Endothelial cell of umbilical vein (primary cell): ENCODE data around the gene GRIK1. TPM values are rescaled to one million over a fixed set of nuclear protein-coding genes. Genes with fewer than 3 reads are reported as not detected.

Experiments
- BruUV-seq: library from RNA; stranded (reverse); fragments of 400-500 nt; replicated peaks from 2 replicates; lab custom pipeline; 2021; lab: Mats Ljungman, UMichigan
- CTCF ChIA-PET: fragments of 300-600, 350-600 bp; sonication (Branson Sonifier 250); formaldehyde crosslinking; loops from one replicate; lab custom pipeline; 2021; ENCODE audit warnings: antibody characterized with exemption, inconsistent platforms; lab: Charles Lee
- POLR2A ChIA-PET: fragments of 300-600, 350-600 bp; sonication (Branson Sonifier 250); formaldehyde crosslinking; loops from one replicate; lab custom pipeline; 2021; ENCODE audit warnings: antibody characterized with exemption, inconsistent platforms; lab: Charles Lee
- DNase-seq: peaks from one replicate; pipeline ENCODE4 v3.0.0-alpha.2; 2011; ENCODE audit warnings: low read depth, low spot score
- FAIRE-seq: peaks from 2 replicates; lab custom pipeline; 2011; peaks lifted over from hg19 to GRCh38; lab: Jason Lieb, UNC
- H2AFZ ChIP-seq: 2 replicates; pipeline ENCODE4 v1.6.0; 2012; ENCODE audit warnings: low read depth, low read length, control low read depth, inconsistent platforms
- H3K27ac ChIP-seq: 2 replicates; pipeline ENCODE4 v1.5.1; 2011; ENCODE audit warnings: low read depth, mild to moderate bottlenecking, control low read depth, low read length, moderate library complexity; ENCODE audit not compliant: insufficient read depth
- H3K27me3 ChIP-seq, 2 experiments: 2 replicates each; pipeline versions ENCODE4 v1.6.0 to v1.6.1; 2011; ENCODE audit warnings: low read length in 2 of 2, mixed read lengths in 1 of 2; ENCODE audit not compliant: control insufficient read depth in 2 of 2, insufficient read depth in 2 of 2
- H3K36me3 ChIP-seq, 2 experiments: 2 replicates in 1 of 2; 3 replicates in 1 of 2; pipeline ENCODE4 v1.5.1; 2011; ENCODE audit warnings: low read length in 2 of 2, mild to moderate bottlenecking in 1 of 2, moderate library complexity in 1 of 2; ENCODE audit not compliant: control insufficient read depth in 2 of 2, insufficient read depth in 2 of 2; ENCODE audit errors: extremely low read depth in 1 of 2
- H3K4me1 ChIP-seq: 3 replicates; pipeline ENCODE4 v1.5.1; 2011; ENCODE audit warnings: mild to moderate bottlenecking, low read length; ENCODE audit not compliant: control insufficient read depth, insufficient read depth; ENCODE audit errors: extremely low read depth
- H3K4me2 ChIP-seq: 2 replicates; pipeline ENCODE4 v1.6.1; 2011; ENCODE audit warnings: low read length, control low read depth, mixed read lengths; ENCODE audit not compliant: insufficient read depth
- H3K4me3 ChIP-seq, 3 experiments: fragments of 200-600 bp in 1 of 3; sonication (generic), shearing (Covaris generic) in 1 of 3; replicated peaks in 1 of 3; 2 replicates each; pipeline ENCODE4 v1.5.1; 2011 to 2016; ENCODE audit warnings: control low read depth in 3 of 3, low read length in 3 of 3, mild to moderate bottlenecking in 2 of 3, inconsistent platforms in 1 of 3, low read depth in 1 of 3, moderate library complexity in 1 of 3; ENCODE audit not compliant: insufficient read depth in 1 of 3
- H3K79me2 ChIP-seq: 2 replicates; pipeline ENCODE4 v1.6.0; 2012; ENCODE audit warnings: low read length, inconsistent platforms; ENCODE audit not compliant: control insufficient read depth, insufficient read depth
- H3K9ac ChIP-seq: replicated peaks from 2 replicates; pipeline ENCODE3; 2011; ENCODE audit warnings: low read length, control low read depth; ENCODE audit not compliant: insufficient read depth; ENCODE audit errors: extremely low read depth
- H3K9me1 ChIP-seq: replicated peaks from 3 replicates; pipeline ENCODE4 v1.6.0; 2011; ENCODE audit warnings: mild to moderate bottlenecking, low read length; ENCODE audit not compliant: control insufficient read depth, insufficient read depth; ENCODE audit errors: extremely low read depth
- H3K9me3 ChIP-seq: replicated peaks from 2 replicates; pipeline ENCODE4 v1.5.1; 2012; ENCODE audit warnings: low read length, inconsistent platforms; ENCODE audit not compliant: control insufficient read depth, insufficient read depth
- H4K20me1 ChIP-seq: replicated peaks from 2 replicates; pipeline ENCODE3; 2011; ENCODE audit warnings: mild to moderate bottlenecking, low read length; ENCODE audit not compliant: control insufficient read depth, insufficient read depth; ENCODE audit errors: extremely low read depth
- EZH2 ChIP-seq: IDR thresholded peaks from 2 replicates; pipeline ENCODE4 v1.6.1; 2012; ENCODE audit warnings: borderline replicate concordance, low read depth, mild to moderate bottlenecking, moderate library complexity, low read length, inconsistent platforms; ENCODE audit not compliant: severe bottlenecking
- FOS ChIP-seq: IDR thresholded peaks from 2 replicates; pipeline ENCODE4 v1.6.1; 2011; ENCODE audit warnings: mild to moderate bottlenecking, low read length, moderate library complexity, borderline replicate concordance; ENCODE audit not compliant: insufficient read depth
- GATA2 ChIP-seq: IDR thresholded peaks from 2 replicates; pipeline ENCODE4 v1.7.0; 2011; ENCODE audit warnings: low read depth, mild to moderate bottlenecking, moderate library complexity, mixed read lengths, low read length; ENCODE audit not compliant: insufficient read length, insufficient read depth
- JUN ChIP-seq: IDR thresholded peaks from 2 replicates; pipeline ENCODE4 v1.6.1; 2011; ENCODE audit warnings: borderline replicate concordance, low read depth; ENCODE audit not compliant: insufficient read length, insufficient read depth
- MAX ChIP-seq: IDR thresholded peaks from 2 replicates; pipeline ENCODE4 v1.6.1; 2011; ENCODE audit not compliant: insufficient read depth, insufficient read length
- MYC ChIP-seq: IDR thresholded peaks from one replicate; pipeline ENCODE4 v1.6.1; 2011; ENCODE audit warnings: mild to moderate bottlenecking, low read depth, low read length
- POLR2A ChIP-seq: IDR thresholded peaks from 2 replicates; pipeline ENCODE4 v1.6.1; 2012; ENCODE audit warnings: low read depth, mild to moderate bottlenecking, control low read depth, low read length
- POLR2AphosphoS5 ChIP-seq: IDR thresholded peaks from 2 replicates; pipeline ENCODE4 v1.6.1; 2012; ENCODE audit warnings: low read depth, mild to moderate bottlenecking, control low read depth, low read length, moderate library complexity; ENCODE audit not compliant: insufficient read depth
- dilution Hi-C: fragments of 300-500 bp; cut with MboI; formaldehyde crosslinking; loops from one replicate; pipeline ENCODE4 v1.15.0; 2019; ENCODE audit warnings: low sequenced_read_pairs; ENCODE audit not compliant: extremely low pct_ligation_motif_present
- intact Hi-C: fragments of 100-400 bp; cut with micrococcal nuclease; formaldehyde crosslinking; loops from one replicate; pipeline ENCODE4 v1.10.0; 2022
- polyA plus RNA-seq, 4 experiments: library from polyadenylated mRNA; depleted of rRNA in 3 of 4; stranded (reverse) in 3 of 4; unstranded in 1 of 4; fragments of >200 nt; gene quantifications; 2 replicates each; pipeline versions ENCODE4 v1.2.1 to v1.2.3, GENCODE V29; 2011 to 2012; ENCODE audit warnings: missing spikeins in 1 of 4
- total RNA-seq: library from RNA; stranded (reverse); gene quantifications from 2 replicates; pipeline ENCODE4 v1.2.3, GENCODE V29; 2021
- TF ChIP-seq, protein P1 (sequence below), 2 donors: IDR thresholded peaks; 1 replicate in 1 of 2; 2 replicates in 1 of 2; pipeline ENCODE4 v1.5.1; 2011; ENCODE audit warnings: low read length in 2 of 2, mild to moderate bottlenecking in 2 of 2, moderate library complexity in 2 of 2, control low read depth in 1 of 2, inconsistent platforms in 1 of 2, low read depth in 1 of 2; ENCODE audit not compliant: insufficient read depth in 1 of 2; ENCODE audit errors: extremely low read depth in 1 of 2

GRIK1 gene
- total and polyA plus RNA-seq, 2 donors (not counting 3 experiments of a cell fraction or from before 2014, with no cell fraction given) = not detected

GRCh38 chr21:29819675-29820326, 120.0 kb downstream of the GRIK1 start:
- DNase-seq (no peak), FAIRE-seq (no peak)
- no peak overlapping the region for H3K4me3 ChIP-seq
- no peaks in the 10 kb centered on the region for H3K9me1 ChIP-seq
- H3K27me3 ChIP-seq = no peaks in the 10 kb centered on the region
- CTCF ChIA-PET = no interaction called here
- H3K27ac ChIP-seq = no peak overlapping the region
- no peaks in the 10 kb centered on the region for H3K36me3 ChIP-seq
- POLR2A ChIA-PET = no interaction called here
- no peak overlapping the region for H3K9ac ChIP-seq
- no peak overlapping the region for H3K4me2 ChIP-seq
- no peak for TF ChIP-seq EZH2
- no peak for TF ChIP-seq POLR2A
- TF ChIP-seq JUN = no peak
- no peak for TF ChIP-seq MAX
- no peak for TF ChIP-seq GATA2
- TF ChIP-seq FOS = no peak
- TF ChIP-seq POLR2AphosphoS5 = no peak
- TF ChIP-seq, protein P1, sequence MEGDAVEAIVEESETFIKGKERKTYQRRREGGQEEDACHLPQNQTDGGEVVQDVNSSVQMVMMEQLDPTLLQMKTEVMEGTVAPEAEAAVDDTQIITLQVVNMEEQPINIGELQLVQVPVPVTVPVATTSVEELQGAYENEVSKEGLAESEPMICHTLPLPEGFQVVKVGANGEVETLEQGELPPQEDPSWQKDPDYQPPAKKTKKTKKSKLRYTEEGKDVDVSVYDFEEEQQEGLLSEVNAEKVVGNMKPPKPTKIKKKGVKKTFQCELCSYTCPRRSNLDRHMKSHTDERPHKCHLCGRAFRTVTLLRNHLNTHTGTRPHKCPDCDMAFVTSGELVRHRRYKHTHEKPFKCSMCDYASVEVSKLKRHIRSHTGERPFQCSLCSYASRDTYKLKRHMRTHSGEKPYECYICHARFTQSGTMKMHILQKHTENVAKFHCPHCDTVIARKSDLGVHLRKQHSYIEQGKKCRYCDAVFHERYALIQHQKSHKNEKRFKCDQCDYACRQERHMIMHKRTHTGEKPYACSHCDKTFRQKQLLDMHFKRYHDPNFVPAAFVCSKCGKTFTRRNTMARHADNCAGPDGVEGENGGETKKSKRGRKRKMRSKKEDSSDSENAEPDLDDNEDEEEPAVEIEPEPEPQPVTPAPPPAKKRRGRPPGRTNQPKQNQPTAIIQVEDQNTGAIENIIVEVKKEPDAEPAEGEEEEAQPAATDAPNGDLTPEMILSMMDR (IDR thresholded peaks at IDR 0.05; ENCODE audit: extremely low read depth in 1 of 2, insufficient read depth in 1 of 2, low read depth in 1 of 2, low read length in 2 of 2) = no peak
- no peak for TF ChIP-seq MYC
- no peaks in the 10 kb centered on the region for H4K20me1 ChIP-seq
- no peaks in the 10 kb centered on the region for H3K9me3 ChIP-seq
- BruUV-seq = no TSS peak
- H3K4me1 ChIP-seq = no peaks in the 10 kb centered on the region
- H3K79me2 ChIP-seq = no peaks in the 10 kb centered on the region
- intact Hi-C loops = no loop called here
- H2AFZ ChIP-seq = no peak overlapping the region
- dilution Hi-C loops = no loop called here
